HepG2 (cell line): ENCODE results near the gene ZNF526. TPM values are rescaled to one million over a fixed set of nuclear protein-coding genes. Genes with fewer than 3 reads are reported as not detected.

Source experiments
- ATAC-seq: fragments of 200-7000 bp; cut with Tn5 transposase; 3 replicates; pipeline ENCODE4 v1.9.1; 2020; ENCODE audit warnings: mild to moderate bottlenecking, moderate library complexity
- BruUV-seq: library from RNA; stranded (reverse); fragments of 400-500 nt; replicated peaks from 2 replicates; lab custom pipeline; 2021; lab: Mats Ljungman, UMichigan
- CTCF ChIA-PET: fragments of 300-600 bp; formaldehyde crosslinking; extraction: SDS; loops from one replicate; lab custom pipeline; 2021; ENCODE audit warnings: low total read pairs, inconsistent platforms, low intra/inter-chr PET ratio; lab: Yijun Ruan, JAX
- POLR2A ChIA-PET: fragments of 350-600 bp; sonication (Branson Sonifier 250); formaldehyde crosslinking; loops from one replicate; lab custom pipeline; 2020; ENCODE audit warnings: antibody characterized with exemption, inconsistent platforms; lab: Yijun Ruan, JAX
- DNase-seq: peaks from one replicate; pipeline ENCODE4 v3.0.0-alpha.2; 2015; ENCODE audit warnings: low spot score
- FAIRE-seq: peaks from 3 replicates; lab custom pipeline; 2011; peaks lifted over from hg19 to GRCh38; lab: Jason Lieb, UNC
- H2AFZ ChIP-seq: one replicate; pipeline ENCODE4 v1.6.1; 2011; ENCODE audit warnings: low read length, inconsistent platforms
- H3K27ac ChIP-seq: fragments of 300-600 bp; 3 replicates; pipeline ENCODE4 v1.8.0; 2011; ENCODE audit warnings: mixed run types, mild to moderate bottlenecking, mixed read lengths, low read length, inconsistent platforms; ENCODE audit not compliant: insufficient read depth; ENCODE audit errors: extremely low read length
- H3K27me3 ChIP-seq, 2 experiments: fragments of 200-600 bp in 1 of 2; 2 replicates in 1 of 2; 3 replicates in 1 of 2; pipeline versions ENCODE4 v1.6.0 to v1.8.0; 2011; ENCODE audit warnings: low read length in 2 of 2, mild to moderate bottlenecking in 2 of 2, moderate library complexity in 2 of 2, inconsistent platforms in 1 of 2; ENCODE audit not compliant: insufficient read depth in 2 of 2, control insufficient read depth in 1 of 2
- H3K36me3 ChIP-seq, 2 experiments: fragments of 200-600 bp in 1 of 2; replicated peaks in 1 of 2; 2 replicates in 1 of 2; 3 replicates in 1 of 2; pipeline versions ENCODE4 v1.5.1 to v1.8.0; 2011; ENCODE audit warnings: low read length in 2 of 2, inconsistent platforms in 1 of 2; ENCODE audit not compliant: insufficient read depth in 2 of 2, control insufficient read depth in 1 of 2
- H3K4me1 ChIP-seq: 2 replicates; pipeline ENCODE4 v1.5.1; 2012; ENCODE audit warnings: low read length, inconsistent platforms; ENCODE audit not compliant: insufficient read depth
- H3K4me2 ChIP-seq: 2 replicates; pipeline ENCODE4 v1.6.0; 2011; ENCODE audit warnings: low read depth, low read length, inconsistent platforms
- H3K4me3 ChIP-seq, 3 experiments: fragments of 200-600 bp in 1 of 3; sonication (generic), shearing (Covaris generic) in 1 of 3; replicated peaks in 1 of 3; 2 replicates each; pipeline ENCODE4 v1.5.1; 2011 to 2016; ENCODE audit warnings: low read length in 3 of 3, inconsistent platforms in 2 of 3, low read depth in 2 of 3, mild to moderate bottlenecking in 2 of 3, control low read depth in 1 of 3, mixed read lengths in 1 of 3; ENCODE audit not compliant: insufficient read depth in 1 of 3
- H3K79me2 ChIP-seq: one replicate; pipeline ENCODE4 v1.6.1; 2011; ENCODE audit warnings: low read length, inconsistent platforms; ENCODE audit not compliant: insufficient read depth
- H3K9ac ChIP-seq: 2 replicates; pipeline ENCODE4 v1.6.0; 2011; ENCODE audit warnings: mild to moderate bottlenecking, low read depth, low read length, inconsistent platforms; ENCODE audit not compliant: insufficient read depth
- H3K9me3 ChIP-seq: 2 replicates; pipeline ENCODE4 v1.5.1; 2012; ENCODE audit warnings: mild to moderate bottlenecking, low read length
- H4K20me1 ChIP-seq: 2 replicates; pipeline ENCODE4 v1.6.0; 2011; ENCODE audit warnings: inconsistent platforms, mild to moderate bottlenecking, low read length, moderate library complexity; ENCODE audit not compliant: insufficient read depth
- CHD2 ChIP-seq: IDR thresholded peaks from 2 replicates; pipeline ENCODE4 v1.6.1; 2011; ENCODE audit warnings: low read depth, low read length, improper control_type of control experiment
- KDM2A ChIP-seq: sonication (generic); formaldehyde crosslinking; IDR thresholded peaks from 2 replicates; pipeline ENCODE4 v1.4.0; 2020; ENCODE audit warnings: low read depth, missing genetic modification reagents, borderline replicate concordance
- MTF2 ChIP-seq: sonication (generic); formaldehyde crosslinking; IDR thresholded peaks from 2 replicates; pipeline ENCODE4 v1.5.0; 2020; ENCODE audit warnings: missing genetic modification reagents, borderline replicate concordance
- ZNF282 ChIP-seq: fragments of 450-650 bp; IDR thresholded peaks from 2 replicates; pipeline ENCODE4 v1.6.1; 2018; ENCODE audit not compliant: partially characterized antibody
- ZNF34 ChIP-seq: sonication (generic); formaldehyde crosslinking; IDR thresholded peaks from 2 replicates; pipeline ENCODE4 v1.4.0; 2020; ENCODE audit warnings: mild to moderate bottlenecking, missing genetic modification reagents, borderline replicate concordance
- ZNF44 ChIP-seq: sonication (generic); formaldehyde crosslinking; IDR thresholded peaks from 2 replicates; pipeline ENCODE4 v1.5.1; 2020; ENCODE audit warnings: mild to moderate bottlenecking, missing genetic modification reagents
- ZNF451 ChIP-seq: sonication (generic); formaldehyde crosslinking; IDR thresholded peaks from 2 replicates; pipeline ENCODE4 v1.5.0; 2020; ENCODE audit warnings: mild to moderate bottlenecking, missing genetic modification reagents
- WGBS: methylation state at CpG from one replicate; pipeline ENCODE4 v1.1.6; 2017; ENCODE audit warnings: low lambda C conversion rate; 5-methylcytosine and 5-hydroxymethylcytosine counted together
- in situ Hi-C: cut with HindIII; loops from 2 replicates; pipeline ENCODE4 v1.10.0; 2017; ENCODE audit warnings: low pct_unique_long_range_greater_than_20kb; ENCODE audit not compliant: extremely low pct_ligation_motif_present
- intact Hi-C: fragments of 100-400 bp; cut with micrococcal nuclease; formaldehyde crosslinking; loops from one replicate; pipeline ENCODE4 v1.10.0; 2022; ENCODE audit not compliant: unreplicated experiment
- polyA plus RNA-seq, 8 experiments: library from polyadenylated mRNA; depleted of rRNA in 3 of 8; stranded (reverse) in 7 of 8; unstranded in 1 of 8; fragments of >200 nt; fragmentation: Illumina TruSeq in 4 of 8; extraction: Trizol in 4 of 8; gene quantifications; 2 replicates each; pipeline versions ENCODE4 v1.2.1 to v1.2.3, GENCODE V29; 2011 to 2016; ENCODE audit warnings: low read depth in 4 of 8, missing spikeins in 1 of 8, mixed read lengths in 1 of 8; ENCODE audit not compliant: insufficient read depth in 1 of 8
- total RNA-seq, 5 experiments: library from RNA; depleted of rRNA; stranded (reverse); fragments of >200 nt; fragmentation: Illumina TruSeq; extraction: Trizol; gene quantifications; 2 replicates each; pipeline ENCODE4 v1.2.3, GENCODE V29; 2016; ENCODE audit warnings: low read depth in 1 of 5
- TF ChIP-seq, protein P1 (sequence below): sonication (generic); formaldehyde crosslinking; IDR thresholded peaks from 2 replicates; pipeline ENCODE4 v1.4.0; 2020; ENCODE audit warnings: mild to moderate bottlenecking, missing genetic modification reagents

Gene ZNF526
- total and polyA plus RNA-seq, 2 of the 13 experiments (the other 11 are each of a cell fraction or from before 2014, with no cell fraction given): 3.3 to 8.4 TPM

DNA sequence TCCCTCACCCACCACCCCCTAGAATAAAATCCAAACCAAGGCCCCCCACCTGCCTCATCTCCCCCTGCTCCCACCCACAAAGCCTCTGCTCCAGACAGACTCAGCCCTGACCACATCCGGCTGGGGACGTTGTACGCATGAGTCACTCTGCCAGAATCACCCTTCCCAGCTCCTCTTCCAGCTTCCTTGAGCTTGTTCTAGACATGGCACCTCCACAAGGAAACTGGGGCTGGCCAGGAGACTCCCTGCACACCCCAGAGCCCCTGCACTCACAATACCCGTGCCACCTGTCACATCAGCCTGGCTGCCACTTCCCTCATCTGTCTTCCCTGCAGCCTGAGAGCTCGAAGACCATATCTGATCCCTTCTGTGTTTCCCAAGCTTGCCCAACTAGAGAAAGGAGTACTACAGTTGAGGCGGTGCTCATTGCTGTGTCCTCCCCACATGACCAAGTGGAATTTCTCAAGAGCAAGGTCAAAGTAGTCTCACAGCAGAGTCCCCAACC lies 12.3 kb upstream of the ZNF526 start (continued):
- TF ChIP-seq, protein P1, sequence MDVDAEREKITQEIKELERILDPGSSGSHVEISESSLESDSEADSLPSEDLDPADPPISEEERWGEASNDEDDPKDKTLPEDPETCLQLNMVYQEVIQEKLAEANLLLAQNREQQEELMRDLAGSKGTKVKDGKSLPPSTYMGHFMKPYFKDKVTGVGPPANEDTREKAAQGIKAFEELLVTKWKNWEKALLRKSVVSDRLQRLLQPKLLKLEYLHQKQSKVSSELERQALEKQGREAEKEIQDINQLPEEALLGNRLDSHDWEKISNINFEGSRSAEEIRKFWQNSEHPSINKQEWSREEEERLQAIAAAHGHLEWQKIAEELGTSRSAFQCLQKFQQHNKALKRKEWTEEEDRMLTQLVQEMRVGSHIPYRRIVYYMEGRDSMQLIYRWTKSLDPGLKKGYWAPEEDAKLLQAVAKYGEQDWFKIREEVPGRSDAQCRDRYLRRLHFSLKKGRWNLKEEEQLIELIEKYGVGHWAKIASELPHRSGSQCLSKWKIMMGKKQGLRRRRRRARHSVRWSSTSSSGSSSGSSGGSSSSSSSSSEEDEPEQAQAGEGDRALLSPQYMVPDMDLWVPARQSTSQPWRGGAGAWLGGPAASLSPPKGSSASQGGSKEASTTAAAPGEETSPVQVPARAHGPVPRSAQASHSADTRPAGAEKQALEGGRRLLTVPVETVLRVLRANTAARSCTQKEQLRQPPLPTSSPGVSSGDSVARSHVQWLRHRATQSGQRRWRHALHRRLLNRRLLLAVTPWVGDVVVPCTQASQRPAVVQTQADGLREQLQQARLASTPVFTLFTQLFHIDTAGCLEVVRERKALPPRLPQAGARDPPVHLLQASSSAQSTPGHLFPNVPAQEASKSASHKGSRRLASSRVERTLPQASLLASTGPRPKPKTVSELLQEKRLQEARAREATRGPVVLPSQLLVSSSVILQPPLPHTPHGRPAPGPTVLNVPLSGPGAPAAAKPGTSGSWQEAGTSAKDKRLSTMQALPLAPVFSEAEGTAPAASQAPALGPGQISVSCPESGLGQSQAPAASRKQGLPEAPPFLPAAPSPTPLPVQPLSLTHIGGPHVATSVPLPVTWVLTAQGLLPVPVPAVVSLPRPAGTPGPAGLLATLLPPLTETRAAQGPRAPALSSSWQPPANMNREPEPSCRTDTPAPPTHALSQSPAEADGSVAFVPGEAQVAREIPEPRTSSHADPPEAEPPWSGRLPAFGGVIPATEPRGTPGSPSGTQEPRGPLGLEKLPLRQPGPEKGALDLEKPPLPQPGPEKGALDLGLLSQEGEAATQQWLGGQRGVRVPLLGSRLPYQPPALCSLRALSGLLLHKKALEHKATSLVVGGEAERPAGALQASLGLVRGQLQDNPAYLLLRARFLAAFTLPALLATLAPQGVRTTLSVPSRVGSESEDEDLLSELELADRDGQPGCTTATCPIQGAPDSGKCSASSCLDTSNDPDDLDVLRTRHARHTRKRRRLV (CRISPR knock-in tag): no peak
- TF ChIP-seq MTF2 (no peak), ZNF282 (no peak), ZNF34 (CRISPR knock-in tag) (no peak), ZNF44 (CRISPR knock-in tag) (no peak), CHD2 (no peak)
- TF ChIP-seq, all 625 proteins: peak for 0

DNA sequence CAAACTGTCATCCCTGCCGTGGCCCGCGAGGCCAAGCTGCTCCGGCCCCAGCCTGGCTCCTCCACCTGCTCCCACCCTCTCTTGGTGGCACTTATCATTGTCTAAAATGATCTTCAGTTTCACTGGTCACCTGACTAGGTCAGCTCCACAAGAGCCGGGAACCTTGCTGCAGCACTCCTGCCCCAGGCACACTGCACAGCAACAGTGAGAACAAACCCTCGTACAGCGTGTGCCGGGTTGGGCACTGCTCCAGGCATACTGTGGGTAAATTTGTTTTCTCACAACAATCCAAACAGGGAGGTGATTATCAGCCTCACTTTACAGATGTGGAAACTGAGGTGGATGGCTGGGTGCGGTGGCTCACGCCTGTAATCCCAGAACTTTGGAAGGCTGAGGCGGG lies 11.5 kb upstream of the ZNF526 start:
- Histone ChIP-seq H3K9ac (no peak overlapping the region), H2AFZ (no peak overlapping the region), H4K20me1 (peaks cover 12% of the 10 kb centered on the region), H3K4me2 (no peak overlapping the region), H3K79me2 (peaks cover 20% of the 10 kb centered on the region), H3K36me3 (peaks cover 28 to 66% of the 10 kb centered on the region in 2 experiments), H3K27me3 (no peaks in the 10 kb centered on the region), H3K4me1 (peaks cover 9% of the 10 kb centered on the region), H3K9me3 (no peaks in the 10 kb centered on the region), H3K4me3 (no peak overlapping the region), H3K27ac (no peak overlapping the region)
- in situ Hi-C loops: no loop called here
- POLR2A ChIA-PET: no interaction called here
- no peak for ATAC-seq
- no peak for DNase-seq
- intact Hi-C loops: no loop called here
- TF ChIP-seq KDM2A (CRISPR knock-in tag) (no peak), ZNF451 (CRISPR knock-in tag) (no peak)
- CTCF ChIA-PET: no interaction called here
- FAIRE-seq: no peak
- 96% methylated on average over 11 of the region's 11 CpGs for WGBS
- no TSS peak for BruUV-seq
